ENCODE measurements around the gene PIAS2.
"Not testable (repeated sequence)": the region's sequence is repeated elsewhere in the genome, so short reads cannot be mapped to it uniquely, and the experiment has no call there.

The PIAS2 gene

GRCh38 chr18:46830633-46831032 is 86.7 kb downstream of the PIAS2 start:
- no peak for DNase-seq

- DNase-seq, result no peak
These were observed 87.4 kb downstream of the PIAS2 start for GRCh38 chr18:46829947-46830346.

GRCh38 chr18:46829531-46829930 is 87.8 kb downstream of the PIAS2 start:
- no peak for DNase-seq

DNA sequence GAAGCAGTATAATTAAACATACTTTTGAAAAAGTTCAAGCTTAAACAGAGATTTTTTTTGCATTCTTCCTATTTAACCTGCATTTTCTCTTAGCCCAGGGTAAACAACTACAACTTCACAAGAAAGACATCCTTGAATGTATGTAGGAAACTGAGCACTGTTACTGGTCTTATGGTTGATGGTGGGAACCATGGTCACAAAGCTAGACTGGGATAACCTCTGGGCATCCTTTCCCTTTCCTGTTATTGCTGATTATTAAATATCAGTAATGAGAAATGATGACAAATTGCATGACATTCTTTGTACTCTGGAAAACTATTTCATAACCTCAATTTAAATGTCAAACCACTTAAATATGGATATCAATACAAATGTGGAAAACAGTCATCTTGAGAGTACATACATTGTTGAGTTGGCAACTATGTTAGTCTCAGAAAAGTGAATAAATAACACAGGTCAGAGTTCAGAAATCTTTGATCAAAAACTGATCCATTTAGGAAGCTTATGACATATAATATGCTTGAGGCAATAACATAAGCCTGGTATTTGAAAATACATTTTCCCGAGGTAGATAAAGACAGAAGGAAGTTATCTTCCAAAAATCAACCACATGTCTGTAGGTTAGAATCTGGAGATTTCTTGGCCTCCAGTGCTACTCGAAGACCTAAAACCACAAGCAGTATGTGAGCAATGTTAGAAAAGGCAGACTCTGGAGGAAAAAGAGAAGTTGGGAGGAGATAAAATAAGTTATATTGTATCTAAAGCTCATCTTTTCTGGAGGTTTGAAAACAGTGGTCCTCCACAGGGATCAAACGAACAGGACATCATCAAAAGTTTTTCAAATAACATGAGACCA is 95.2 kb downstream of the PIAS2 start:
- DNase-seq, result no peak

DNA sequence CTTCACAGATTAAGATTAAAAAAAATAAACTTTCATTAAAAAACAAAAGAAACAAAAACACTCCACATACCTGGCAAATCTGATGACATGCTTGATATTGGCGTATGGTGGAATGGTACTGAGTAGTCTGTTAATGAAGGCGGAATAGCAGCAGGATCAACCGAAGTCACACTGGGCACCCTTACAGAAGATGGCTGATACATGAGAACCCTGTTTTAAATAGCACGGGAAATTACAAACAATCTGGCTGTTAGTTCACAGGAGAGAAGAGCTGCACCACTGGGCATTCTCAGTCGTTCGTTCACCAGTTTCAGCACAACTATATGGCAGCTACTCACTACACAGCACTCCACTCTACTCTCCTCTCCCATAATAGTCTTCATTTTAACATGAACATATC is 96.4 kb downstream of the PIAS2 start:
- no peak for DNase-seq

DNA sequence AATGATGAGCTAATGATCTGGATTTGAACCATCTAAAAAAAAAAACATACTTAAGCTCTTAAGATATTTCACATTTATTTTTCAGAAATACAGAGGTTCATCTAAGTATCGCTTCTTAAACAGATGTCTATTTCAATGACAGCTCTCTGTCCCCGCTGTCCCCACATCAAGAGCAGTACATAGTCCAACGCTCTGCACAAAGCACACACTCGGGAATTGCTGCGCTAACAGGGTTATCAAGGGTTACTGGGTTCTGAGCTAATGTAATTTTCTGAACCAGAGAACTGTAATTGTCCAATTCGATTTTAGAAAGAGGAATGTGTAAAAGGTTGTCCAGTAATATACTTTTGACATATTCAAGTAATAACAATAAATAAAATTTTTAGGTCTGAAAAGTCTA is 101.6 kb downstream of the PIAS2 start:
- DNase-seq, result no peak

DNA sequence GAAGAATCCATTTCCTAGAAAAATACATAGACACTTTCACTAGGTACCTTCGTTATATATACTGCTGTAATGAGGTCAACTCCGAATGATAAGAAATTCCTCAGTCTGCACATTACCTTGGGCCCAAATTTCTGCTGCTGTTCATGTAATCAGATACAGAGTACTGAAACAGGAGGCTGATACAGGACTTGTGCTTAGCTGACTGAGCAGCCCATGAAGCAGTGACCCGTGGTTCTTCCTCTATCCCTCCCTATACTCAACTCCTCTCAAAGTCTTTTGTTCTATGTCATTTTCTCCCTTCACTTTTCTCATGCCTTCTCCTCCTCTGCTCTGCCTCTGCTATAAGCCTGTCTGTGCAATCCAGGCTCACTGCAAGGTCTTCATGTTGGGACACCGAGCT is 102.9 kb downstream of the PIAS2 start:
- no peak for DNase-seq

- DNase-seq, result no peak
These were observed 105.0 kb downstream of the PIAS2 start for GRCh38 chr18:46812311-46812710.

- DNase-seq, result no peak
These were observed 106.8 kb downstream of the PIAS2 start for GRCh38 chr18:46810481-46811000.

- no peak for DNase-seq
These were observed 108.2 kb downstream of the PIAS2 start for GRCh38 chr18:46809145-46809544.

- not testable (repeated sequence) for DNase-seq
These were observed 121.4 kb downstream of the PIAS2 start for GRCh38 chr18:46795945-46796344.

- DNase-seq, result no peak
These were observed 122.7 kb downstream of the PIAS2 start for GRCh38 chr18:46794607-46795006.

GRCh38 chr18:46793565-46793964 is 123.7 kb downstream of the PIAS2 start:
- DNase-seq, result no peak

DNA sequence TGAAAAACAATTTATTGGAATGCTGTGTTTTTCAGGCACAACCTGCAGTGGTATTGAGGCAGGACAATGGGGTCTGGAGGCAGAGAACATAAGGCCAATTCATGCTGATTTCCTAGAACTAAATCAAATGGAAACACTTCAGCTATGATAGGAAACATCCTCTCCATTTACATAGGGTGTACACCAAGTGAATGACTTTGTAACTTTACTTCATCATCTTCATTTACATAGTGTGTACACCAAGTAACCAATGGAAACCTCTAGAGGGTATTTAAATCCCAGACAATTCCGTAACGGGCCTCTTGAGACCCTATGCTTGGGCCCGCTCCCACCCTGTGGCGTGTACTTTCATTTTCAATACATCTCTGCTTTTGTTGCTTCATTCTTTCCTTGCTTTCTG is 128.2 kb downstream of the PIAS2 start:
- no peak for DNase-seq

DNA sequence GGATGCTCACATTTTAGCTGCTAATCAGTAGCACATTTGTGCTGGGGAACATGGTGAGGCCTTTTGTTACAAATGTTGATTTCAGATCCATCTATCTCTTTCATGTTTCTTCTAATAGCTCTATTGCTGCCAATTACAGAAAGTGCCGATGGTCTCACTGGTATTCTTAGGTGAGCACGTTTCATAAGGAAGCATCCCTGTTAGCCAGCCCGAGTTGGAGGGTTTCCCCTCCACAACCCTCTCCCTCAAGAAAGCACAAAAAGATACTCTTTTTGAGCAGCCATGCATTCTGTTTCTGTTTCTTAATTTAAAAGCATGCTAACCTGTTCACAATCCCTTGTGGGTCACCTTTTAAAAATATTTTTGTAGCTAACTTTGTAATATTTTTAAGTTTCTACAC is 129.6 kb downstream of the PIAS2 start:
- DNase-seq, result no peak

- DNase-seq, result no peak
These were observed 144.9 kb downstream of the PIAS2 start for GRCh38 chr18:46772357-46772756.

DNA sequence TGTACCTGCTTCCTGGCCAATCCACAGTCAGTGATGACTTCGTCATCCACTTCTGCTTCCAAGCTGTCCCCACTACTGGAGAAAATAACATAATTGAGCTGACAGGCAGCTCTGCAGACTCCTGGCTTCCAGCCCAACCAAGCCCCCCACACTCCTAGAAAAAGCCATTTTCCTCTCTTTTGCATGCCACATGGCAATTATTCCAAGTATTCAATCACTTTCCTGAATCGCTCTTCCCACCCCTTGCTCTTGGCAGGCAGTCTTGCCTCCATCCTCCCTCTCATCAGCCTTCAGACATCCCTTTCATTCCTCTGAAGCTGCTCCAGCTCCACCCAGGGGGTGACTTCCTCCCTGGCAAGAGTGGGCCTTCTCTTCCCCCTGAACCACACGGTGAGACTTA is 146.2 kb downstream of the PIAS2 start:
- DNase-seq, result no peak

GRCh38 chr18:46770708-46771107 is 146.6 kb downstream of the PIAS2 start:
- no peak for DNase-seq

GRCh38 chr18:46768166-46768921 is 149.0 kb downstream of the PIAS2 start:
- no peak for DNase-seq

- no peak for DNase-seq
These were observed 150.1 kb downstream of the PIAS2 start for GRCh38 chr18:46767217-46767616.

DNA sequence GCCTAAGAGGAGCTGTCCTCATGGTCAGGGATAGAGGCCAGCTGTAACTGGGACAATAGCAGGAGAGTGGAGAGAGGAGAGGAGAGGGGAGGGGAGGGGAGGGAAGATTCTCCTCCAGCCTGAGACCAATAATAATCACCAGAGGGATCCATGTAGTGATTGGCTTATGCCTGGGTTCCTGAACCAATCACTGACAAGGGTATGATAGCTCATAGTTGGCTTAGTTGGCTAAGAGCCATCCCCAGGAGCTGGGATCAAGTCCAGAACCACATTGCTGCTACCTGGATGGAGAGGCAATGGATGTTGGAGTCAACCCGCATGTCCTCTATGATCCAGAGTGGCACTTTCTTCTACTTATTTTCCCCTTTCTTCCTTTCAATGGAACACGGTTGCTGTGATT is 152.7 kb downstream of the PIAS2 start:
- DNase-seq, result no peak

DNA sequence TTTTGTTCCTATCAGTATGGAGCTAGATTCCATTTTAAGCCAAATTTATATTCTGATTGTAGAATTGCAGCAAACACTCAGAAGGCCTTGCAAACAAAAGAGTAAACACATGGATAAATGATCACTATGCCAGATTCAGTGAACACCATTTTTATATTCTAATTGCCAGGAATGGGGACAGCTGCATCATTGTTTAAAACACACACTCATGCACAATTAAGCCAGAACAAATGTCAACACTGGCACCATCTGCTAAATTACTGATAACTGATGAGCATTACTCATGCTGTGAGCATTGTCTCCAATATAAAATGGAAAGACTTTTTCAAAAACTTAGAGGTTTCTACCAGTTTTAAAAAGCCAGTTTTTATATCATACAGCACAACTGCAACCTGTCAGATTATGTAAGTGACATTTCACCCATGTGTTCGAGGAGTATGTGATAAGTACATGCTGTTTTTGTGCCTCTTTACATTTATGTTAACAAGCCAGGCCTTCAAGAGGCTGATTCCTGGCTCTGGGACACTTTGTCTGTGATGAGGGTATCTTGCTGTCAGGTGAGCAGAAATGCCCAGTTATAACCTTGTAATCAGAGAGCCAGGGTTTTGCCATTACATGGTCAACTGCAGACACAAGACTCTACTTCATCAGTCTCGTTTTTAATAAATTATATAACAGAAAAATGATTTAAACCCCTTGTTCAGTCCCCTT is 156.1 kb downstream of the PIAS2 start:
- no peak for DNase-seq

DNA sequence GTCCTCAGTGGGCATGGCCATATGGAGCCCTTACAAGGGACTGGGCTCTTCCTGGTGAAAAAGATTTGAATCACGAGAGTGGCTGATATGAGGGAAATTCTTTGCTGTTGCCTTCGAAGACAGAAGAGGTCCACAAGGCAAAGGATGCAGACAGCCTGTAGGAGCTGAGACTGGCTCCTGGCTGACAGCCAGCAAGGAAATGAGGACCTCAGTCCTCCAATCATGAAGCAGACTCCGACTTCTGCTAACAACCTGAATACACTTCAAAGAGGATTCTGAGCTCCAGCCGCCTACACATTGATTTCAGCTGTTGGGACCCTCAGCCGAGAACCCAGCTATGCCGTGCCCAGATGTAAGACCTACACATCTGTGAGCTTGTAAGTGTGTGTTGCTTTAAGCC is 157.4 kb downstream of the PIAS2 start:
- DNase-seq, result no peak

All from activated CD4-positive, alpha-beta T cell treated with anti-CD3 and anti-CD28 coated beads for 4 hours (primary cell).